Measurements from ENCODE around the gene CLEC10A. TPM values are rescaled to one million over a fixed set of nuclear protein-coding genes. Genes with fewer than 3 reads are reported as not detected.

Gene CLEC10A
- total RNA-seq, 6 donors from 2014 or later, result 0.76 to 16.8 (median 5.1) TPM

- DNase-seq (no peak), ATAC-seq (ENCODE audit: low FRiP score in 2 of 2) (no peak)
- Histone ChIP-seq H3K36me3 (no peaks in the 10 kb centered on the region), H3K4me1 (no peaks in the 10 kb centered on the region), H3K9me3 (peaks cover 0 to 5% (median 0%) of the 10 kb centered on the region in 4 donors), H3K4me3 (no peak overlapping the region), H3K27ac (no peak overlapping the region), H3K27me3 (no peaks in the 10 kb centered on the region)
- TF ChIP-seq, protein P1, sequence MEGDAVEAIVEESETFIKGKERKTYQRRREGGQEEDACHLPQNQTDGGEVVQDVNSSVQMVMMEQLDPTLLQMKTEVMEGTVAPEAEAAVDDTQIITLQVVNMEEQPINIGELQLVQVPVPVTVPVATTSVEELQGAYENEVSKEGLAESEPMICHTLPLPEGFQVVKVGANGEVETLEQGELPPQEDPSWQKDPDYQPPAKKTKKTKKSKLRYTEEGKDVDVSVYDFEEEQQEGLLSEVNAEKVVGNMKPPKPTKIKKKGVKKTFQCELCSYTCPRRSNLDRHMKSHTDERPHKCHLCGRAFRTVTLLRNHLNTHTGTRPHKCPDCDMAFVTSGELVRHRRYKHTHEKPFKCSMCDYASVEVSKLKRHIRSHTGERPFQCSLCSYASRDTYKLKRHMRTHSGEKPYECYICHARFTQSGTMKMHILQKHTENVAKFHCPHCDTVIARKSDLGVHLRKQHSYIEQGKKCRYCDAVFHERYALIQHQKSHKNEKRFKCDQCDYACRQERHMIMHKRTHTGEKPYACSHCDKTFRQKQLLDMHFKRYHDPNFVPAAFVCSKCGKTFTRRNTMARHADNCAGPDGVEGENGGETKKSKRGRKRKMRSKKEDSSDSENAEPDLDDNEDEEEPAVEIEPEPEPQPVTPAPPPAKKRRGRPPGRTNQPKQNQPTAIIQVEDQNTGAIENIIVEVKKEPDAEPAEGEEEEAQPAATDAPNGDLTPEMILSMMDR (IDR thresholded peaks at IDR 0.05), result no peak
- no peak for TF ChIP-seq EP300 (IDR thresholded peaks at IDR 0.05)
- TF ChIP-seq POLR2AphosphoS5 (IDR thresholded peaks at IDR 0.05), result no peak
- TF ChIP-seq POLR2A (IDR thresholded peaks at IDR 0.05), result no peak
- 66 to 70% methylated on average over 8 to 10 of the region's 10 CpGs for WGBS, 2 donors
Measured at GRCh38 chr17:7112510-7113108, 32.6 kb upstream of the CLEC10A start.

DNA sequence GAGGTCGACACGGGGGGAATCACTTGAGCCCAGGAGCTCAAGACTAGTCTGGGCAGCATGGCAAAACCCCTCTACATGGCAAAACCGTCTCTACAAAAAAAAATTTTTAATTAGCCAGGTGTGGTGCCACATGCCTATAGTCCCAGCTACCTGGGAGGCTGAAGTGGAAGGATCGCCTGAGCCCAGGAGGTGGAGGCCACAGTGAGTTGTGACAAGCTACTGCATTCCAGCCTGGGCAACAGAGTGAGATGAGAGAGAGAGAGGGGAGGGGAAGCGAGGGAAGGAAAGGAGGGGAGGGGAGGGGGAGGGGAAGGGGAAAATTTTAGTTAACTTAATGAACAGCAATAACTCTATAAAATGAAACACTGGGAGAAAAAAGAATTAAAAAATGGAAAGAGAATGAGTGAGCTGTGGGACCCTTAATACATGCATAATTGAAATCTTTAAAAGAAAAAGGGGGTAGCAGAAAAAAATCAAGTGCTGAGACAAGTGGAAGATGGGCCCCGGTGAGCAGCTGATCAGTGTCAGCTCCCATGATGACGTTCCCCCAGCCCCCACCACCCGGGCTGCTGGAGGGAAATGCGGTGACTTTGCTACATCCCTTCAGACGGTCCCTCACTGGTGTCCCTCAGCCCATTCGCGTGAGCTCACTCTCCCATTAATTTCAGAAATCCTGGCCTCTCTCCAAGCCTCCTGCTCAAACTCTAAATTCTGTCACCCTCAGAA lies 31.9 kb upstream of the CLEC10A start:
- Histone ChIP-seq H3K36me3 (no peaks in the 10 kb centered on the region), H3K4me1 (no peaks in the 10 kb centered on the region), H3K4me3 (no peak overlapping the region), H3K27ac (no peak overlapping the region), H3K27me3 (no peaks in the 10 kb centered on the region), H3K9me3 (no peaks in the 10 kb centered on the region)
- no peak for DNase-seq
- no peak for ATAC-seq (ENCODE audit: low FRiP score in 2 of 2)
- 41 to 43% methylated on average over 10 to 12 of the region's 12 CpGs for WGBS, 2 donors
- TF ChIP-seq POLR2AphosphoS5 (IDR thresholded peaks at IDR 0.05), result no peak
- TF ChIP-seq EP300 (IDR thresholded peaks at IDR 0.05), result no peak
- TF ChIP-seq, protein P1 (IDR thresholded peaks at IDR 0.05), result no peak
- TF ChIP-seq POLR2A (IDR thresholded peaks at IDR 0.05), result no peak

- Histone ChIP-seq H3K36me3 (no peaks in the 10 kb centered on the region), H3K27me3 (no peaks in the 10 kb centered on the region), H3K4me1 (no peaks in the 10 kb centered on the region), H3K4me3 (no peak overlapping the region), H3K9me3 (no peaks in the 10 kb centered on the region), H3K27ac (no peak overlapping the region)
- 50 to 53% methylated on average over 11 of the region's 11 CpGs for WGBS, 2 donors
- ATAC-seq (ENCODE audit: low FRiP score in 2 of 2) (no peak), DNase-seq (no peak)
- TF ChIP-seq, protein P1 (IDR thresholded peaks at IDR 0.05), result no peak
- TF ChIP-seq POLR2A (IDR thresholded peaks at IDR 0.05) (no peak), EP300 (IDR thresholded peaks at IDR 0.05) (no peak), POLR2AphosphoS5 (IDR thresholded peaks at IDR 0.05) (no peak)
Measured at GRCh38 chr17:7110617-7111306, 30.7 kb upstream of the CLEC10A start.

GRCh38 chr17:7109461-7110322 lies 29.6 kb upstream of the CLEC10A start:
- no peak for ATAC-seq (ENCODE audit: low FRiP score in 2 of 2)
- no peak overlapping the region for H3K4me3 ChIP-seq
- H3K4me1 ChIP-seq, result no peaks in the 10 kb centered on the region
- 72 to 74% methylated on average over 10 of the region's 10 CpGs for WGBS, 2 donors
- H3K36me3 ChIP-seq, result no peaks in the 10 kb centered on the region
- H3K27me3 ChIP-seq, result no peaks in the 10 kb centered on the region
- H3K9me3 ChIP-seq, result no peaks in the 10 kb centered on the region
- TF ChIP-seq EP300 (IDR thresholded peaks at IDR 0.05) (no peak), POLR2A (IDR thresholded peaks at IDR 0.05) (no peak)
- no peak overlapping the region for H3K27ac ChIP-seq
- DNase-seq, result no peak

- Histone ChIP-seq H3K9me3 (no peaks in the 10 kb centered on the region), H3K4me1 (no peaks in the 10 kb centered on the region), H3K36me3 (no peaks in the 10 kb centered on the region), H3K27ac (no peak overlapping the region), H3K27me3 (no peaks in the 10 kb centered on the region), H3K4me3 (no peak overlapping the region)
- no peak for DNase-seq
- WGBS, 2 donors, result 81 to 82% methylated on average over 8 of the region's 9 CpGs
- no peak for ATAC-seq (ENCODE audit: low FRiP score in 2 of 2)
- TF ChIP-seq POLR2AphosphoS5 (IDR thresholded peaks at IDR 0.05) (no peak), EP300 (IDR thresholded peaks at IDR 0.05) (no peak), POLR2A (IDR thresholded peaks at IDR 0.05) (no peak)
- TF ChIP-seq, protein P1 (IDR thresholded peaks at IDR 0.05), result no peak
Measured at GRCh38 chr17:7108981-7109380, 28.9 kb upstream of the CLEC10A start.
